ENCODE measurements around the gene ADGRL1.

GRCh38 chr19:14135355-14135754 lies 70.6 kb downstream of the ADGRL1 start:
- TF ChIP-seq CTCF (conservative IDR thresholded peaks at IDR 0.05; ENCODE audit: low read length) (no peak), EZH2phosphoT487 (IDR thresholded peaks at IDR 0.05; ENCODE audit: borderline replicate concordance, low read depth, low read length) (no peak)

Data from OCI-LY7 (cell line).